HEK293T (cell line): Measurements from ENCODE around the gene RPP30.

Source experiments
- CTCF ChIA-PET: fragments of 350-600 bp; formaldehyde crosslinking; extraction: SDS; loops from one replicate; lab custom pipeline; 2021; ENCODE audit warnings: antibody characterized with exemption, inconsistent platforms; lab: Yijun Ruan, JAX
- POLR2A ChIA-PET: fragments of 350-600 bp; formaldehyde crosslinking; extraction: SDS; loops from one replicate; lab custom pipeline; 2020; ENCODE audit warnings: antibody characterized with exemption, inconsistent platforms; lab: Yijun Ruan, JAX
- DNase-seq: peaks from one replicate; pipeline ENCODE4 v3.0.0; 2012; ENCODE audit warnings: mixed read lengths; ENCODE audit errors: extremely low spot score
- ARNT ChIP-seq: fragments of 450-650 bp; IDR thresholded peaks from 2 replicates; pipeline ENCODE4 v1.6.1; 2017; ENCODE audit warnings: mild to moderate bottlenecking
- BHLHE40 ChIP-seq: fragments of 450-650 bp; IDR thresholded peaks from 2 replicates; pipeline ENCODE4 v1.6.1; 2016; ENCODE audit warnings: mild to moderate bottlenecking, moderate library complexity, borderline replicate concordance
- CTBP1 ChIP-seq: fragments of 450-650 bp; IDR thresholded peaks from 2 replicates; pipeline ENCODE4 v1.6.1; 2016; ENCODE audit warnings: borderline replicate concordance
- ELF4 ChIP-seq: fragments of 450-650 bp; IDR thresholded peaks from 2 replicates; pipeline ENCODE4 v1.6.1; 2017; ENCODE audit warnings: antibody characterized with exemption
- FOXA1 ChIP-seq: fragments of 450-650 bp; IDR thresholded peaks from 2 replicates; pipeline ENCODE4 v1.6.1; 2016; ENCODE audit warnings: mild to moderate bottlenecking
- FOXK2 ChIP-seq: fragments of 450-650 bp; IDR thresholded peaks from 2 replicates; pipeline ENCODE4 v1.6.1; 2016; ENCODE audit warnings: mild to moderate bottlenecking
- FOXM1 ChIP-seq: fragments of 450-650 bp; IDR thresholded peaks from 2 replicates; pipeline ENCODE4 v1.6.1; 2017; ENCODE audit warnings: mild to moderate bottlenecking, borderline replicate concordance
- HDGF ChIP-seq: fragments of 450-650 bp; IDR thresholded peaks from 2 replicates; pipeline ENCODE4 v1.6.1; 2017; ENCODE audit warnings: antibody characterized with exemption, borderline replicate concordance
- L3MBTL2 ChIP-seq: fragments of 450-650 bp; conservative IDR thresholded peaks from 2 replicates; pipeline ENCODE4 v1.6.1; 2016; ENCODE audit warnings: mild to moderate bottlenecking
- LEF1 ChIP-seq: fragments of 450-650 bp; IDR thresholded peaks from 2 replicates; pipeline ENCODE4 v1.6.1; 2017; ENCODE audit warnings: mild to moderate bottlenecking, borderline replicate concordance
- NFRKB ChIP-seq: fragments of 450-650 bp; IDR thresholded peaks from 2 replicates; pipeline ENCODE4 v1.6.1; 2016; ENCODE audit warnings: mild to moderate bottlenecking, moderate library complexity
- SP1 ChIP-seq: fragments of 450-650 bp; IDR thresholded peaks from 2 replicates; pipeline ENCODE4 v1.6.1; 2017
- SUZ12 ChIP-seq: fragments of 450-650 bp; IDR thresholded peaks from 2 replicates; pipeline ENCODE4 v1.6.1; 2016; ENCODE audit warnings: mild to moderate bottlenecking
- TARDBP ChIP-seq: fragments of 450-650 bp; IDR thresholded peaks from 2 replicates; pipeline ENCODE4 v1.6.1; 2016
- ZNF384 ChIP-seq: fragments of 450-650 bp; IDR thresholded peaks from 2 replicates; pipeline ENCODE4 v1.6.1; 2016
- TF ChIP-seq, protein P1 (sequence below): fragments of 450-650 bp; IDR thresholded peaks from 2 replicates; pipeline ENCODE4 v1.6.1; 2016

The RPP30 gene

DNA sequence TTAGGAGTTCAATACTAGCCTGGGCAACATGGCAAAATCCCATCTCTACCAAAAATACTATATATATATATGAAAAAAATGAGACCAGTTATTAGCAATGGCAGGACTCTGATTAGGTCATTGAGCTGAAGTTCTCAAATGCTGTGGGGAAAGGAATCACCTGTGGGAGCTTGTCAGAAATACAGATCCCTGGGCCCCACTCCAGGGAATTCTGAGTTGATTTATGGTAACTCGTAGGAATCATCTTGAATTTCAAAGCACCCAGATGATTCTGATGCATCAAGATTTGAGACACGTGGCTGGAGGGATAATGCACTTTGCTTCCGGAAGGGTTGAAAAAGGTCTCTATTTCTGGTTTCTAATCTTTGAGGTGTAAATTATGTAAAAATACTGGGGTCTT, 50.1 kb downstream of the RPP30 start:
- POLR2A ChIA-PET = interaction anchor here (1.5 kb wide), 1 partner anchor 9 kb away, joined by 8 read pairs; no protein-coding TSS in a partner anchor
- CTCF ChIA-PET = interaction anchor here (0.6 to 1.9 kb wide), 2 partner anchors 10 to 42 kb away, joined by 3 to 6 read pairs; no protein-coding TSS in a partner anchor

DNA sequence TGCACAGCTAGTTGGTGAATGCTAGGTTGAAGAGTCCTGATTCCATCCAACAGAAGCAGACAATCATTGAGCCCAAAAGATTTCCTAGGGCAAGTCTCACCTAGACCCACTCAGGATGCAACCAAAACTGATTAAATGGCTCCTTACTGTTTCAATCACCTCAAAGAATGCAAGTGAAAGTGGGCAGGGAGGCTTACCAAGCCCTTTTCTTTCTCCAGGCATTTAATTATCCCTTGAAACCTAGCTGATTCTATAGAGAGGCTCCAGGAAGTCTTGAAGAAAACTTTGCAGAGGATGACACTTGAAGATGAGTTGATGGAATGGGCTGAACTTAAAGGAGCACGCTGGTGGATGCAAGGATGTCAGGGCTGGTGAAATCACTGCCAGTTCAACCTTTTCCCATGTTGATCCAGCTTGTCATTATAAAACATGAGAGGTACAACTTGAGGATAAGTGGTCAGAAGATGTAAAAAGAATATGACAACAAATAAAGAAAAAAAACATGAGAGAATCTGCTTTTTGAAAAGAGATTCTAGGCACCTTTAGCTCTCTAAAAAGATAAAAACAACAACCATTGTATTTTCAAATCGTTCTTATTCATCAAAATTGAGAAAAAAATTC, 51.4 kb downstream of the RPP30 start:
- no peak for DNase-seq
- TF ChIP-seq CTBP1 (no peak), L3MBTL2 (no peak), FOXK2 (no peak), TARDBP (no peak), LEF1 (no peak), NFRKB (no peak), ELF4 (no peak), FOXM1 (no peak), ARNT (no peak), ZNF384 (no peak), HDGF (no peak), BHLHE40 (no peak), FOXA1 (no peak), SP1 (no peak), SUZ12 (no peak)
- TF ChIP-seq, protein P1, sequence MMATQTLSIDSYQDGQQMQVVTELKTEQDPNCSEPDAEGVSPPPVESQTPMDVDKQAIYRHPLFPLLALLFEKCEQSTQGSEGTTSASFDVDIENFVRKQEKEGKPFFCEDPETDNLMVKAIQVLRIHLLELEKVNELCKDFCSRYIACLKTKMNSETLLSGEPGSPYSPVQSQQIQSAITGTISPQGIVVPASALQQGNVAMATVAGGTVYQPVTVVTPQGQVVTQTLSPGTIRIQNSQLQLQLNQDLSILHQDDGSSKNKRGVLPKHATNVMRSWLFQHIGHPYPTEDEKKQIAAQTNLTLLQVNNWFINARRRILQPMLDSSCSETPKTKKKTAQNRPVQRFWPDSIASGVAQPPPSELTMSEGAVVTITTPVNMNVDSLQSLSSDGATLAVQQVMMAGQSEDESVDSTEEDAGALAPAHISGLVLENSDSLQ = no peak
- ChIA-PET POLR2A (interaction anchor here (0.8 kb wide), 1 partner anchor 11 kb away, joined by 3 read pairs; no protein-coding TSS in a partner anchor), CTCF (no interaction called here)

More for the DNA sequence above, 50.1 kb downstream of the RPP30 start:
- TF ChIP-seq FOXK2 (no peak), HDGF (no peak), FOXA1 (no peak), SP1 (no peak), TARDBP (no peak), ZNF384 (no peak), SUZ12 (no peak), BHLHE40 (no peak), LEF1 (no peak), ELF4 (no peak), FOXM1 (no peak), CTBP1 (no peak), NFRKB (no peak), ARNT (no peak), L3MBTL2 (no peak)
- TF ChIP-seq, protein P1 = no peak
- DNase-seq = no peak

DNA sequence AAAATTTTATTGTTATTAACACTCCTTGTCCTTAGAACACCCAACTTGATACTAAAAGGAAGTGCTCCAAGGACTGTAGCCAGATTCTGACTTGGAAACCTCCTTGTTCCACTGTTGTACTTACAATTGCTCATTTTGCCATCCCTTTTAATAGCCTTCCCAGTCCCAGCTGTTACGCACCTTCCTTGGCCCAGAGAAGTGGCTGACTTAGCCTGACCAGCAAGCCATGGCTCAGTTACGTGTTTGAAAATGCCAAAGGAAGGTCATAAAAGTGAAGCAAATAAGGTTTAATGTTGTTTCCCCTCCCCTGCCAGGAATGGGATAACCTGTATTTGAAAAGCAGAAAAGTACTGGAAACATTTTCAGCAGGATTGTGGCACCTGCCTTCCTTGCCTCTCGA, 52.8 kb downstream of the RPP30 start:
- POLR2A ChIA-PET = no interaction called here
- CTCF ChIA-PET = no interaction called here

DNA sequence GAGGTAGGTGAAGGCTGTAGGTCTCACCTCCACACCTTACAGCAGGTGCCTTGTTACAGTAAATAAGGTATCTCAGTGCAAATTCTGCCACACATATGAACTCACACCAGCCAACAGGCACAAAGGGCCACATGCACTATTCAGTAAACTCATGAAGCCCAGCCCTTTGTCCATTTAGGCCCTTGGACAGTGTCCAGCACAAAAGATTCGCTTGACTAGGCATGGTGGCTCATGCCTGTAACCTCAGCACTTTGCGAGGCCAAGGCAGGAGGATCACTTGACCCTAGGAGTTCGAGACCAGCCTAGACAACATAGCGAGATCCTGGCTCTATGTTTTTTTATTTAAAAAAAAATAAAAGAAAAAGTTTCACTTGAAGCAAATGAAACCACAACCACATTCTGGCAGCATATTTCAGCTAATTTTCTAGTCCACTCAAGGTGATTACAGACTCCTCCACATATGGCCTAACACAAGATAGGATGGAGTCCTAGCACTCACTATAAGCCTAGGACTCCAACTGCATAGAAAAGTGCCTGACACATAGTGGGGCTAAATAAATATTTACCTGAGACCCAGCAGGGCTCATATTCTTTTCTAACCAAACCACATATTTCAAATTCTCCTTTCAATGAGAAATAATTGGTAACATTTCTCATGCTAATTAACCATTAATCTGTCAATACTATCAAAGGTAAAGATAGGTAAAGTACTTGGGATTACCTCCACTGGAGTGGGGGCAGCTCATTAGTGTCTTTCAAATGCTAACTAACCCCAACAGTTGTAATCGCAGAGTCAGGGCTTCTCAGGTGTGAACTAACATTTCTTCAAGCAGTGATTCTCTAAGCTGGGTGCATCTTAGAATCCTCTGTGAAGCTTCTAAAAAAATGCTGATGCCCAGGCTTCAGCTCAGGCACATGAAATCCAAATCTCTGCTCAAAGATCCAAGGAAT, 53.6 kb downstream of the RPP30 start:
- no peak for DNase-seq
- ChIA-PET CTCF (no interaction called here), POLR2A (no interaction called here)
- no peak for TF ChIP-seq FOXK2
- TF ChIP-seq, protein P1 = no peak
- TF ChIP-seq L3MBTL2 = no peak
- no peak for TF ChIP-seq NFRKB

More for the DNA sequence above, 52.8 kb downstream of the RPP30 start:
- TF ChIP-seq NFRKB (no peak), FOXM1 (no peak), SP1 (no peak), FOXK2 (no peak), SUZ12 (no peak)
- DNase-seq = no peak

DNA sequence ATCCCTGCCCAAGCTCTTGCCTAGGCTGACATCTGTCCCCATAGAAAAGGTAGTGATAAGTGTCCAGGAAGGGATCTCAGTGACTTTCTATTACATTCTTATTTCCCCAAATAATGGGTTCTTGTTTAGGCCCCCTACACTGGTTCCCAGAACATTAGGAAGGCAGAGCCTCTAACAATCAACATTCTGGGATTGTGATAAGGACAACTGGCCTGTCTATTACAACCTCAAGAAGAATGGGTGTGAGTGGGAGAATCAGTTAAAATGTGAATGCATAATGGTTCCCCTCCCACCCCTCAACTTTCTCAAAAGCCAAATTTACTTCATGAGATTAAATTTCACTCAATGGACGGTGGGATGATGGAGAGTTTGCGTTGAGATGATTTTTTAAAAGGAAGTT, 55.5 kb downstream of the RPP30 start:
- no peak for DNase-seq
- ChIA-PET CTCF (no interaction called here), POLR2A (no interaction called here)
- TF ChIP-seq CTBP1 = no peak
- TF ChIP-seq ZNF384 = no peak
- TF ChIP-seq BHLHE40 = no peak
- no peak for TF ChIP-seq NFRKB
- TF ChIP-seq L3MBTL2 = no peak
- no peak for TF ChIP-seq SP1
- TF ChIP-seq, protein P1 = no peak
- no peak for TF ChIP-seq ELF4
- no peak for TF ChIP-seq FOXK2
